HG03159 (cell line): Measurements from ENCODE around the gene OVOL2.

Experiments used
- ATAC-seq: cut with Tn5 transposase; IDR thresholded peaks from one replicate; pipeline ENCODE4 v1.9.1; 2021; ENCODE audit warnings: mild to moderate bottlenecking, moderate library complexity; ENCODE audit not compliant: unreplicated experiment

Gene OVOL2

DNA sequence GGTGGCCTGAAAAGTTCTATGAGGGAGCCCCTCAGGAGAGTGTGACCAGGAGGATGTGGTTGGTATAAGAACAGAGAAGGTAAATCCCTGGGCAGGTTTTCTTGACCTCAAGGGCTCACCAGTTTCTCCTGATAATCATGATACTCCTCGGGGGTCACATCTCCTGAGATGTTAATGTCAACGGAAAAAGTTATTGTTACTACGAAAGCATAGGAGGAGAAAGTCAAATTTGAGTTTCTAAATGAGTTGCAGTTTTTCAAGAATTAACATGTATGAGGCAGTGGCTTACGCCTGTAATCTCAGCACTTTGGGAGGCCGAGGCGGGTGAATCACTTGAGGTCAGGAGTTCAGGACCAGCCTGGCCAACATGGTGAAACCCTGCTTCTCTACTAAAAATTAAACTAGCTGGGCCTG is 65.5 kb downstream of the OVOL2 start:
- ATAC-seq, result no peak

DNA sequence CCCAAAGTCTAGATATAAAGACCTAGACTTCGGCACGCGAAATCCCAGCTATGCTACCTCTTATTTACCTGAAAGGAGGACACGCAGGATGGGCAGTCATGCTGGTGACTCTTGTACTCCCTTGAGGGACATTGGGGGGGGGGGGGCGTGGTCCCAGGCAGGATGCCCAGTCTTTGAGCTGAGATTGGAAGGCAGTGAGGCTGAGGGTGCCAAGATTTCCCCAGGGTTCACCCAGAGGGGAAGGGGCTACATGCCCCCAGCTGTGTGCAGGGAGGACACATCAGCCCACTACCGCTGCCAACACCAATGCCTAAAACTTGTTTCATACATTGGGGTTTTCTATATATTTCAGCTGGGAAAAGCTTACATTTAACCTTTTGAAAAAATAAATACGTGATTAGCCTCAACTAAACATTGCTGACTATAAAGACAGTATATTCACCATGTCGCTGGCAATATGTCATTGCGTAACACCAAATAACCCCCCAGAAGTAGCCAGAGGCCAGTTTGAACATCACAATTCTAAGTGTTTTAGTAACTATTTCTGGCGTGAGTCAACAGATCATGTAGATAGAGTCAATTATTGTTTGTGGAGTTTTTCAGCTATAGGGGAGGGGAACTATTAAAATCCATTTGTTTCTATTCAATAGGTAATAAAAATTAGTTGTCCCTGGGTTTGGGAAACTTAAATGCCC is 67.3 kb downstream of the OVOL2 start:
- no peak for ATAC-seq

DNA sequence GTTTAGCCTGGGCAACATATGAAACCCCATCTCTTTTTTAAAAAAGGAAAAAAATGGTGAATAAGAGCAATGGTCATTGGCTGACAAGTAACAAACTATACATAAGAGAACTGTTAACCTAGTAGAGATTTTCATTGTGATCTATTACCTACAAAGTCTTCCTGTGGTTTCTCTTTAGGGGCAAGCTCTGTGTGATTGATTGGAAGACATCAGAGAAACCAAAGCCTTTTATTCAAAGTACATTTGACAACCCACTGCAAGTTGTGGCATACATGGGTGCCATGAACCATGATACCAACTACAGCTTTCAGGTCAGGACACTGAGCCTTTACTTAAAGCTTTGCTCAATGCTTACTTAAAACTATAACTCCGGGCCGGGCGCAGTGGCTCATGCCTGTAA is 69.7 kb downstream of the OVOL2 start:
- no peak for ATAC-seq

DNA sequence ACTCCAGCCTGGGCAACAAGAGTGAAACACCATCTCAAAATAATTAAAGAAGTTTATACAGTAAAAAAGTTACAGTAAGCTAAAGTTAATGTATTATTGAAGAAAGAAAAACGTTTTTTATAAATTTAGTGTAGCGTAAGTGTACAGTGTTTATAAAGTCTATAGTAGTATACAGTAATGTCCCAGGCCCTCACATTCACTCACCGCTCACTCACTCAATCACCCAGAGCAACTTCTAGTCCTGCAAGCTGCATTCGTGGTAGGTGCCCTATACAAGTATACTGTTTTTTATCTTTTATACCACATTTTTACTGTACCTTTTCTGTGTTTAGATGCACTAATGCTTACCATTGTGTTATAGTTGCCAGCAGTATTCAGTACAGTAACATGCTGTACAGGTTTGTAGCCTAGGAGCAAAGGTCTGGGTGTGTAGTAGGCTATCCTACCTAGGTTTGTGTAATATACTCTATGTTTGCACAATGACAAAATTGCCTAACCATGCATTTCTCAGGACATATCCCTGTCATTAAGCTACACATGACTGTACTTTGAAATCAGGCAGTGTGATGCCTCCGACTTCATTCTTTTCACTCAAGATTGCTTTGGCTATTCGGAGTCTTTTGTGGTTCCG is 72.2 kb downstream of the OVOL2 start:
- no peak for ATAC-seq

DNA sequence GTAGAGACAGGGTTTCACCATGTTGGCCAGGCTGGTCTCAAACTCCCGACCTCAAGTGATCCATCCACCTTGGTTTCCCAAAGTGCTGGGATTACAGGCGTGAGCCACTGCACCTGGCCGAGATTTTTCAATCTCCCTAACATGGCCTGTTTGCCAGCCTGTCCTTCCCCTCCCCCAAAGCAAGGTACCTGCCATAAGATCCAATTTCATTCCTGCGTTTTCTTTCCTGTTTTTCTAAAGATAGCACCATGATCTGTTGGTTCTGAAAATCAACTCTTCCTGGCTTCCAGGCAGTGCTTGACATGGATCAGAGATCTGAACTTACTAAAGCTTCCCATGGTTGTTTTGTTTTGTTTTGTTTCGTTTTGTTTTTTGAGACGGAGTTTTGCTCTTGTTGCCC is 81.4 kb downstream of the OVOL2 start:
- ATAC-seq, result no peak
